GM12878 (cell line): Measurements from ENCODE around the gene C1QTNF5. TPM values are rescaled to one million over a fixed set of nuclear protein-coding genes. Genes with fewer than 3 reads are reported as not detected.
A peak's percentile ranks its signal among the peaks of the same experiment; 100 is the strongest.

Experiments
- ATAC-seq: fragments of 200-7000 bp; cut with Tn5 transposase; 3 replicates; pipeline ENCODE4 v1.9.1; 2020; ENCODE audit warnings: mild to moderate bottlenecking, moderate library complexity
- BruUV-seq: library from RNA; stranded (reverse); fragments of 400-500 nt; replicated peaks from 2 replicates; lab custom pipeline; 2021; lab: Mats Ljungman, UMichigan
- CTCF ChIA-PET: fragments of 300-600 bp; sonication (Branson Sonifier 250); formaldehyde crosslinking; extraction: SDS; loops from one replicate; lab custom pipeline; 2021; ENCODE audit warnings: inconsistent platforms; lab: Yijun Ruan, JAX
- POLR2A ChIA-PET: fragments of 350-600 bp; formaldehyde crosslinking; extraction: SDS; loops from one replicate; lab custom pipeline; 2021; ENCODE audit warnings: inconsistent platforms; lab: Charles Lee
- RAD21 ChIA-PET: fragments of 300-600 bp; sonication (Branson Sonifier 250); formaldehyde crosslinking; loops from one replicate; lab custom pipeline; 2023; ENCODE audit warnings: antibody characterized with exemption; ENCODE audit not compliant: unreplicated experiment; lab: Charles Lee
- SMC1A ChIA-PET: fragments of 300-600 bp; sonication (Branson Sonifier 250); formaldehyde crosslinking; loops from one replicate; lab custom pipeline; 2023; ENCODE audit not compliant: unreplicated experiment, uncharacterized antibody; lab: Charles Lee
- DNase-seq: peaks from one replicate; pipeline ENCODE4 v3.0.0-alpha.2; 2011; ENCODE audit warnings: low read depth, low spot score
- FAIRE-seq: peaks from 3 replicates; lab custom pipeline; 2011; peaks lifted over from hg19 to GRCh38; lab: Jason Lieb, UNC
- H2AFZ ChIP-seq: 2 replicates; pipeline ENCODE4 v1.6.0; 2011; ENCODE audit warnings: low read depth, low read length, control low read depth; ENCODE audit not compliant: control insufficient read depth
- H3K27ac ChIP-seq: 2 replicates; pipeline ENCODE4 v1.5.1; 2011; ENCODE audit warnings: control low read depth; ENCODE audit not compliant: control insufficient read depth, insufficient read depth
- H3K27me3 ChIP-seq, 2 experiments: replicated peaks in 1 of 2; 2 replicates each; pipeline versions ENCODE4 v1.6.0 to v1.6.1; 2011; ENCODE audit warnings: low read length in 1 of 2; ENCODE audit not compliant: control insufficient read depth in 2 of 2, insufficient read depth in 2 of 2
- H3K36me3 ChIP-seq, 2 experiments: 2 replicates each; pipeline ENCODE4 v1.5.1; 2011; ENCODE audit warnings: low read length in 1 of 2; ENCODE audit not compliant: control insufficient read depth in 2 of 2, insufficient read depth in 2 of 2
- H3K4me1 ChIP-seq: 2 replicates; pipeline ENCODE4 v1.6.1; 2011; ENCODE audit warnings: mild to moderate bottlenecking, low read length, moderate library complexity, mixed read lengths; ENCODE audit not compliant: control insufficient read depth, insufficient read depth
- H3K4me2 ChIP-seq: 2 replicates; pipeline ENCODE4 v1.6.0; 2011; ENCODE audit warnings: control low read depth; ENCODE audit not compliant: control insufficient read depth, insufficient read depth
- H3K4me3 ChIP-seq: fragments of 200-600 bp; sonication (generic); 2 replicates; pipeline ENCODE4 v1.5.1; 2016
- H3K79me2 ChIP-seq: 2 replicates; pipeline ENCODE4 v1.6.0; 2011; ENCODE audit warnings: low read length; ENCODE audit not compliant: control insufficient read depth, insufficient read depth
- H3K9ac ChIP-seq: 2 replicates; pipeline ENCODE4 v1.8.0; 2011; ENCODE audit warnings: low read length, control low read depth, mixed read lengths; ENCODE audit not compliant: control insufficient read depth, insufficient read depth
- H3K9me3 ChIP-seq: replicated peaks from 3 replicates; pipeline ENCODE4 v1.5.1; 2011; ENCODE audit warnings: mild to moderate bottlenecking, low read length; ENCODE audit not compliant: control insufficient read depth, insufficient read depth
- H4K20me1 ChIP-seq: 2 replicates; pipeline ENCODE4 v1.6.0; 2011; ENCODE audit not compliant: control insufficient read depth, insufficient read depth
- BHLHE40 ChIP-seq, 2 experiments: fragments of 450-650 bp in 1 of 2; IDR thresholded peaks; 2 replicates each; pipeline ENCODE4 v1.6.1; 2011 to 2017; ENCODE audit warnings: low read depth in 2 of 2, borderline replicate concordance in 1 of 2, improper control_type of control experiment in 1 of 2, low read length in 1 of 2, mild to moderate bottlenecking in 1 of 2
- EED ChIP-seq: sonication (generic); IDR thresholded peaks from 2 replicates; pipeline ENCODE4 v1.6.1; 2016; ENCODE audit warnings: antibody characterized with exemption, low read depth
- MEF2B ChIP-seq: fragments of 450-650 bp; IDR thresholded peaks from 2 replicates; pipeline ENCODE4 v1.6.1; 2018; ENCODE audit warnings: mild to moderate bottlenecking, moderate library complexity; ENCODE audit not compliant: partially characterized antibody, poor library complexity, severe bottlenecking
- NFIC ChIP-seq: IDR thresholded peaks from 2 replicates; pipeline ENCODE4 v1.6.1; 2012; ENCODE audit warnings: low read depth, mild to moderate bottlenecking, inconsistent platforms, low read length, moderate library complexity
- RB1 ChIP-seq: fragments of 450-650 bp; formaldehyde crosslinking; IDR thresholded peaks from 2 replicates; pipeline ENCODE4 v1.6.1; 2017; ENCODE audit warnings: mild to moderate bottlenecking, borderline replicate concordance
- SPI1 ChIP-seq: IDR thresholded peaks from 2 replicates; pipeline ENCODE4 v1.6.1; 2011; ENCODE audit warnings: low read depth, mild to moderate bottlenecking, low read length, moderate library complexity, borderline replicate concordance; ENCODE audit not compliant: insufficient read depth
- TAF1 ChIP-seq: IDR thresholded peaks from 2 replicates; pipeline ENCODE4 v1.6.1; 2011; ENCODE audit warnings: mild to moderate bottlenecking, low read depth, low read length, borderline replicate concordance
- ZNF24 ChIP-seq: fragments of 450-650 bp; IDR thresholded peaks from 2 replicates; pipeline ENCODE4 v1.6.1; 2017; ENCODE audit warnings: antibody characterized with exemption, mild to moderate bottlenecking
- WGBS: methylation state at CpG from one replicate; pipeline ENCODE4 v1.1.6; 2016; ENCODE audit warnings: low lambda C conversion rate; ENCODE audit not compliant: insufficient replicate concordance, insufficient coverage; ENCODE audit errors: missing lambda C conversion rate; 5-methylcytosine and 5-hydroxymethylcytosine counted together
- in situ Hi-C: fragments of 300-500 bp; cut with MboI; formaldehyde crosslinking; loops from 9 replicates; pipeline ENCODE4 v1.14.3; 2018; ENCODE audit warnings: mixed read lengths
- intact Hi-C: fragments of 100-400 bp; cut with micrococcal nuclease; formaldehyde crosslinking; loops from one replicate; pipeline ENCODE4 v1.14.2; 2022; ENCODE audit not compliant: unreplicated experiment
- polyA plus RNA-seq, 11 experiments: library from polyadenylated mRNA; depleted of rRNA in 4 of 11; unstranded in 6 of 11; stranded (reverse) in 5 of 11; fragments of >200 nt; fragmentation: Nextera tagmentation in 4 of 11; fragmentation: Illumina TruSeq in 1 of 11; extraction: Ambion mirVana in 4 of 11; extraction: Trizol in 1 of 11; gene quantifications; 1 replicate in 1 of 11; 2 replicates in 10 of 11; pipeline versions ENCODE4 v1.2.1 to v1.2.3, GENCODE V29; 2011 to 2016; ENCODE audit warnings: inconsistent platforms in 2 of 11, missing spikeins in 2 of 11, low read depth in 1 of 11
- total RNA-seq, 4 experiments: library from RNA; depleted of rRNA in 3 of 4; stranded (reverse); fragments of >200 nt in 3 of 4; fragmentation: Illumina TruSeq in 1 of 4; extraction: Trizol in 1 of 4; gene quantifications; 2 replicates each; pipeline versions ENCODE4 v1.2.1 to v1.2.3, GENCODE V29; 2013 to 2021
- TF ChIP-seq, protein P1 (sequence below): fragments of 450-650 bp; formaldehyde crosslinking; IDR thresholded peaks from 2 replicates; pipeline ENCODE4 v1.4.0; 2020; ENCODE audit warnings: mild to moderate bottlenecking, moderate library complexity
- TF ChIP-seq, protein P2 (sequence below): IDR thresholded peaks from 2 replicates; pipeline ENCODE4 v1.6.1; 2012; ENCODE audit warnings: low read depth, low read length, improper control_type of control experiment

C1QTNF5 gene
- total and polyA plus RNA-seq, 10 of the 15 experiments (the other 5 are each of a cell fraction or from before 2014, with no cell fraction given) = not detected

DNA sequence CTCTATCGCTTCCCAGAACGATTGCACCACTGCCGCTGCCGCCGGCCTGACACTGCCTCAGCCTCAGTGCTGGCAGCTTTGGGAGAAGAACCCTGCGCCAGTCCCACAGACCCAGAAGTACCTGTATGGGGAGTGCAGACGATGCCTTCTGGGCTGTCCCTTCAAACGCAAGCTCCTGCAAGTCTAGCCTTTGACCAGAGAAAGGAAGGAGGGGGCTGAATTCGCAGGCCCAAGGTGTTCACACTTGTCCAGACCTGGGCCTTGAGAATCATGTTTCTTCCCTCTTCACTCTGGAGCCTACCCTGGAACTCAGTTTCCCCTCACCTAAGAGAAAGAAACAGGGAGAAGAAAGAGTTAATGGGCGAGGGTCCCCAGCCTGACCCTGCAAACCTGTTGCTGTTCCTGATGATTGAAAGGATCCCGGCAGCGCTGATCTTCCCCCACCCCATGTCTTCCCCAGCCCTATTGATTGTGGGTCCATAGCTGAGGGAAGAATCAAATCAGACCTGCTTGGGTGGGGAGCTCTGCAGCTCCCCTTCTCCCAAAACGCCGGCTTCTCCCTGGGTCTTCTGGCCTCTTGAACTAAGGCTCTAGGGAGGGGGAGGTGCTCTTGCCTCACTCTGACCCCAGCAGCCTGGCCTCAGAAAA, 23.0 kb downstream of the C1QTNF5 start:
- RAD21 ChIA-PET = interaction anchor here (0.5 to 0.6 kb wide), 3 partner anchors 21 to 250 kb away, joined by 3 read pairs; partner anchors contain the start of gene VPS11
- DNase-seq (no peak), ATAC-seq (no peak), FAIRE-seq (no peak)
- intact Hi-C loops = no loop called here
- POLR2A ChIA-PET = interaction anchor here (0.6 to 1.7 kb wide), 6 partner anchors 17 to 112 kb away, joined by 3 to 7 read pairs (median 4); partner anchors contain the start of genes CBL and RNF26
- Histone ChIP-seq H2AFZ (0 out of 2 replicates have a peak overlapping the region, but pooled peaks have one; percentile 15), H3K4me2 (peak overlapping the region; percentile 44; the same call in 1 of the 2 replicates), H3K79me2 (no peaks in the 10 kb centered on the region), H3K4me3 (no peak overlapping the region), H3K4me1 (peaks cover 46% of the 10 kb centered on the region), H3K27me3 (peaks cover 1 to 15% of the 10 kb centered on the region in 2 experiments; a peak in 3 of 4 replicates), H4K20me1 (no peaks in the 10 kb centered on the region), H3K9ac (no peak overlapping the region), H3K36me3 (no peaks in the 10 kb centered on the region), H3K9me3 (no peaks in the 10 kb centered on the region), H3K27ac (no peak overlapping the region)
- WGBS = 67% methylated on average over 13 of the region's 14 CpGs
- in situ Hi-C loops = no loop called here
- SMC1A ChIA-PET = interaction anchor here (1.0 to 3.5 kb wide), 2 partner anchors 20 to 34 kb away, joined by 3 to 14 read pairs; no protein-coding TSS in a partner anchor
- CTCF ChIA-PET = interaction anchor here (0.7 to 1.3 kb wide), 6 partner anchors 8 to 149 kb away, joined by 3 to 5 read pairs (median 3); partner anchors contain the start of gene NLRX1
- TF ChIP-seq MEF2B = no peak
- TF ChIP-seq BHLHE40 (IDR thresholded peaks at IDR 0.05; ENCODE audit: borderline replicate concordance in 1 of 2, low read depth in 2 of 2, low read length in 1 of 2) = no peak
- TF ChIP-seq, protein P1, sequence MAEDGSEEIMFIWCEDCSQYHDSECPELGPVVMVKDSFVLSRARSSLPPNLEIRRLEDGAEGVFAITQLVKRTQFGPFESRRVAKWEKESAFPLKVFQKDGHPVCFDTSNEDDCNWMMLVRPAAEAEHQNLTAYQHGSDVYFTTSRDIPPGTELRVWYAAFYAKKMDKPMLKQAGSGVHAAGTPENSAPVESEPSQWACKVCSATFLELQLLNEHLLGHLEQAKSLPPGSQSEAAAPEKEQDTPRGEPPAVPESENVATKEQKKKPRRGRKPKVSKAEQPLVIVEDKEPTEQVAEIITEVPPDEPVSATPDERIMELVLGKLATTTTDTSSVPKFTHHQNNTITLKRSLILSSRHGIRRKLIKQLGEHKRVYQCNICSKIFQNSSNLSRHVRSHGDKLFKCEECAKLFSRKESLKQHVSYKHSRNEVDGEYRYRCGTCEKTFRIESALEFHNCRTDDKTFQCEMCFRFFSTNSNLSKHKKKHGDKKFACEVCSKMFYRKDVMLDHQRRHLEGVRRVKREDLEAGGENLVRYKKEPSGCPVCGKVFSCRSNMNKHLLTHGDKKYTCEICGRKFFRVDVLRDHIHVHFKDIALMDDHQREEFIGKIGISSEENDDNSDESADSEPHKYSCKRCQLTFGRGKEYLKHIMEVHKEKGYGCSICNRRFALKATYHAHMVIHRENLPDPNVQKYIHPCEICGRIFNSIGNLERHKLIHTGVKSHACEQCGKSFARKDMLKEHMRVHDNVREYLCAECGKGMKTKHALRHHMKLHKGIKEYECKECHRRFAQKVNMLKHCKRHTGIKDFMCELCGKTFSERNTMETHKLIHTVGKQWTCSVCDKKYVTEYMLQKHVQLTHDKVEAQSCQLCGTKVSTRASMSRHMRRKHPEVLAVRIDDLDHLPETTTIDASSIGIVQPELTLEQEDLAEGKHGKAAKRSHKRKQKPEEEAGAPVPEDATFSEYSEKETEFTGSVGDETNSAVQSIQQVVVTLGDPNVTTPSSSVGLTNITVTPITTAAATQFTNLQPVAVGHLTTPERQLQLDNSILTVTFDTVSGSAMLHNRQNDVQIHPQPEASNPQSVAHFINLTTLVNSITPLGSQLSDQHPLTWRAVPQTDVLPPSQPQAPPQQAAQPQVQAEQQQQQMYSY (CRISPR knock-in tag) = no peak
- no peak for TF ChIP-seq RB1
- TF ChIP-seq NFIC = no peak
- TF ChIP-seq, protein P2, sequence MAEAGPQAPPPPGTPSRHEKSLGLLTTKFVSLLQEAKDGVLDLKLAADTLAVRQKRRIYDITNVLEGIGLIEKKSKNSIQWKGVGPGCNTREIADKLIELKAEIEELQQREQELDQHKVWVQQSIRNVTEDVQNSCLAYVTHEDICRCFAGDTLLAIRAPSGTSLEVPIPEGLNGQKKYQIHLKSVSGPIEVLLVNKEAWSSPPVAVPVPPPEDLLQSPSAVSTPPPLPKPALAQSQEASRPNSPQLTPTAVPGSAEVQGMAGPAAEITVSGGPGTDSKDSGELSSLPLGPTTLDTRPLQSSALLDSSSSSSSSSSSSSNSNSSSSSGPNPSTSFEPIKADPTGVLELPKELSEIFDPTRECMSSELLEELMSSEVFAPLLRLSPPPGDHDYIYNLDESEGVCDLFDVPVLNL = no peak
- TF ChIP-seq TAF1 = no peak
- no peak for TF ChIP-seq ZNF24
- no peak for TF ChIP-seq SPI1
- no peak for TF ChIP-seq EED
- BruUV-seq = no TSS peak
